ENCODE data around the gene SIN3B. TPM values are rescaled to one million over a fixed set of nuclear protein-coding genes. Genes with fewer than 3 reads are reported as not detected.
A peak's percentile ranks its signal among the peaks of the same experiment; 100 is the strongest.

SIN3B gene
- total RNA-seq, 1 donor from 2014 or later, result 44.0 TPM

DNA sequence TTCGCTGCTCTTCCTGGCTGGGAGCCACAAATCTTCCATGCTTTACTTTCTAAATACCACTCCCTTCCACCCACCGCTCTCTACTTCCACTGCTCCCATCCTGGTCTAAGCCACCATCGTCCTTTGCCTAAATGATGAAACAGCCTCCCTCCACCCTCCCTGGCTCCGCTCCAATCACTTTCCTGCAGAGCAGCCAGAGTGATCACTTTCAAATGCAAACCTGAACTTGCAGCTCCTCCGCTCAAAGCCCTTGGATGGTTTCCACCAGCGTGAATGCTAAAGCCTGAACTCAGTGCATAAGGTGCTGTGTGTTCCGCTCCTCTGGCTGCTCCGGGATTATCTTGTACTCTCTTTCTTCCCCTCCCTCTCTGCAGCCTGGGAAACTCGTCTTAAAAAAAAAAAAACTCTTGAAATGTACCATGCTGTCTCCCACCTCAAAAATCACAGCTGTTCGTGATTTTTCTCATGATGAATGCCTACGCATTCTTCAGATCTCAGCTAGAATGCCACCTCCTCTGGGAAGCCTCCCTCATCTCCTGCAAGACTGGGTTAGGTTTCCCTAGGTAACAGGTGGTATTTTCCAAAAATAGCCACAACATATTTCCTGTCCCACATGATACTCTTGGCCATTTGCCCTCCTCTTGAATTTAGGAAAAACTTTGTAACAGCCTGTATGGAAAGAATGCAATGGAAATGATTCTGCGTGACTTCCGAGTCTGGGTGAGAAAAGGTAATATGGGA lies 3.7 kb upstream of the SIN3B start:
- peak; percentile 34 to 93 for DNase-seq (ENCODE audit: low read depth in 2 of 2)

GRCh38 chr19:16829822-16830289 lies 658 bp downstream of the SIN3B start:
- peak in 1 of 2 donors; percentile 16 for DNase-seq (ENCODE audit: low read depth in 2 of 2)

DNA sequence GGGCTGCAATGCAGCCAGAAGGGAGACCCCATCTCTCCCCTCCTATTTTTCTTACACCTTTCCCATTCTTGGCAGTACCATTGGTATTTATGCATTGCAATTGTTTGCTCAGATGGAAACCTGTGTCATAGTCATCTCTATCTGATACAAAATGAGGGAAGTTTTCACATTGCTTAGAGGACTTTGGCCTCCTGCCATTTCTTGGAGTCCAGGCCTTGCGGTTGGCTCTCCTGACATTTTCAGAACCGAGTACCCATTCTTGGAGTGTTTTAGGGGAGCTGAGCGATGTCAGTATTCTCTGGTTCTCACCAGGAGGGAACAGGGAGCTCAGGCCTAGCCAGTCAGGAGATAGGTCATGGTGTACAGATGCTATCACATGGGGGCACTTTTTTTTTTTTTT lies 1.5 kb downstream of the SIN3B start:
- peak in 1 of 2 donors; percentile 27 for DNase-seq (ENCODE audit: low read depth in 2 of 2)

DNA sequence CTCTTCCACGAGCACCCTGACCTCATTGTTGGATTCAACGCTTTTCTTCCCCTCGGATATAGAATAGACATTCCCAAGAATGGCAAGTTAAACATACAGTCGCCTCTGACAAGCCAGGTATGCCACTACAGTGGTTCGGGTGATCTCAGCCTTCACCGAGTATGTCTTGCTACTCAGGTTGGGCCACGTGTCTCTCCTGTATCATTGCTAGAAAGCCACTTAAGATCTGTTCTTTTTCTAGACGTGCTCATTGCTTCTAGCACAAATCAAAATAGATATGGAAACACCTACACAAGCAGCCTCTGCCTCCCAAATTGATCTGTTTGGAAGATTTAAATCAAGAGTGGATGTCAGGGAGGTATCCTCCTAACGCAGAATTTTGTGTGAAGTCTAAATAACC lies 2.3 kb downstream of the SIN3B start:
- no peak for DNase-seq (ENCODE audit: low read depth in 2 of 2)

- peak in 1 of 2 donors; percentile 40 for DNase-seq (ENCODE audit: low read depth in 2 of 2)
Observed at GRCh38 chr19:16834747-16835146, 5.5 kb downstream of the SIN3B start.

DNA sequence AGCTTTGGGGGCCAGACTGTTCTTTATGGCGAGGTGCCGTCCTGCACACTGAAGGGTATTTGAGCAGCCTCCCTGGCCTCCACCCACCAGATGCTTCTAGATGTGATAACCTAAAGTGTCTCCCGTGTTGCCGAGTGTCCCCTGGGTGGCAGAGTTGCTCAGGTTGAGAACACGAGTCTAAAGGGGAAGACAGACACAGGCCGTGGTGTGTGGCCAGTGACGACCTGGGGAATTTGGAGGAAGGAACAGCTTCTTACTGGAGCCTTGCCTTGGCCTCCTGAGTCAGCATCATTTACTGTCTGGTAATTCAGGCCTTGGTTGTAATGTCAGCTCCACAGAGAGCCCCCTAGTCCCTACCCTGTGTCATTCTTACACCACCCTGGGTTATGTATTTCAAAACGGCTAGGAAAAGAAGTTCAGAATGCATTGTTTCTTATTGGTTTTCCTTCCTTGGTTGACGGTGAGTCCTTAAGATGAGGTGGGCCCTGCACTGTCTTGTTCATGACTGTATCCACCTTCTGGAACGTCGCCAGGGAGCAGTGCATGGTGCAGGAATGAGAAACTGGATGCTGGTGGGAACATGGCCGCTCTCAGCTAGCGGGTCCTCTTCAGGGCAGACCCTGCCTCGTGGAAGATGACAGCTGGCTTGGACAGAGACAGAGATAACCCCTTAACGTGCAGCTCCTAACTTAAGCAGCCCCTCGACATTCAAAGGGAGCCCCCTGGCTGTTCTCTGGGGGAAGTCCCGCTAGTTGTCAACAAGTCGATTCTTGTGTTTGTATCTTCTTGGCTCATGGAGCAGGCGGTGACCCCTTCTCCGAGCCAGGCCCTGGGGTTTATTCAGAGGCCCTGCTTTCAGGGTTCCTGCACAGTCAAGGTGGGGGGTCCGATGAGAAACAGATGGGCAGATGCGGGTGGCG lies 7.2 kb downstream of the SIN3B start:
- peak; percentile 34 to 53 for DNase-seq (ENCODE audit: low read depth in 2 of 2)

- DNase-seq (ENCODE audit: low read depth in 2 of 2), result no peak
Observed at GRCh38 chr19:16837035-16837362, 7.8 kb downstream of the SIN3B start.

- DNase-seq (ENCODE audit: low read depth in 2 of 2), result no peak
Observed at GRCh38 chr19:16841391-16841926, 12.3 kb downstream of the SIN3B start.

DNA sequence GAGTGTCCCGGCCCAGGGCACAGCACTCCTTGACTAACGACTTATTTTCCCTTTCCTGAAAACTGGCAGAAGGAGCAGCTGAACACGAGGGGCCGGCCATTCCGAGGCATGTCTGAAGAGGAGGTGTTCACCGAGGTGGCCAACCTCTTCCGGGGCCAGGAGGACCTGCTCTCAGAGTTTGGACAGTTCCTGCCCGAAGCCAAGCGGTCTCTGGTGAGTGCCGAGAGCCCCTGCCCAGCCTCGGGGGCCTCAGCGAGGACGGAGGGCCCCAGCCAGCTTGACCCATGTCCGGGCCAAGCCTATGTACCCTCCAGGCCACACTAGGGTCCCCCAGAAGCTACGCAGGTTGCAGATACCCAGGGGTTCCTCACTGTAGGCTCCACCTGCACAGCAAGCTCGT lies 17.7 kb downstream of the SIN3B start:
- DNase-seq (ENCODE audit: low read depth in 2 of 2), result no peak

- no peak for DNase-seq (ENCODE audit: low read depth in 2 of 2)
Observed at GRCh38 chr19:16847430-16847829, 18.2 kb downstream of the SIN3B start.

DNA sequence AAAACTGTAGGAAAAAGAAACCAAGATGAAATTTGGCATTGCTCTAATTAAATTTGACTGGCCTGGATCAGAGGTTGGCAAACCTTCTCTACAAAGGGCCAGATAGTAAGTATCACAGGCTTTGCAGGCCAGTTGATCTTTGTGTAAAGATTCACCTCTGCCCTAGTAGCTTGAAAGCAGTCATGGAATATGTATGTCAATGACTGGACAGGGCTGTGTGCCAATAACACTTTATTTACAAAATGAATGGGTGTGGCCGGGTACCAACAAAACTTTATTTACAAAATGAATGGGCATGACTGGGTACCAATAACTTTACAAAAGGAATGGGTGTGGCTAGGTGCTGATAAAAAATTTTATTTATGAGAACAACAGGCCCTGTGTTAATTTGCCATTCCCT lies 20.0 kb downstream of the SIN3B start:
- DNase-seq (ENCODE audit: low read depth in 2 of 2), result peak in 1 of 2 donors; percentile 42

DNA sequence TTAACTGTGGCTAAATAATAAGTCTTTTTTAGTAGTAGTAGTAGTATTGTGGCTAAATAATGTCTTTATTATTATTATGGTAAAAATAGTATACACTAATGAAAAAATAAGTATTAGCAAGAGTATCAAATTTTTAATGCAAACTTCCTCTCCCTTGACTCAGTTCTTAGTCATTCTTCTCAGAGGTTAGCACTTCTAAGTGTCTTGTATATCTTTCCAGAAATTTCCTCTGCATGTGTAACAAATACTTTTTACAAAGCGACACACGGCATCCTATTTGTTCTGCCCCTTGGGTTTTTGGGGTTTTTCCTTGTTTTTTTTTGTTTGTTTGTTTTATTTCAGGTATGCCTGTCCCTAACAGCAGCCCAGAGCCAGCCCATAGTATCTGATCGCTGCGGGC lies 20.9 kb downstream of the SIN3B start:
- DNase-seq (ENCODE audit: low read depth in 2 of 2), result no peak

- DNase-seq (ENCODE audit: low read depth in 2 of 2), result no peak
Observed at GRCh38 chr19:16851031-16851712, 22.0 kb downstream of the SIN3B start.

- DNase-seq (ENCODE audit: low read depth in 2 of 2), result no peak
Observed at GRCh38 chr19:16853066-16853465, 23.9 kb downstream of the SIN3B start.

- peak; percentile 27 to 50 for DNase-seq (ENCODE audit: low read depth in 2 of 2)
Observed at GRCh38 chr19:16856091-16856490, 26.9 kb downstream of the SIN3B start.

DNA sequence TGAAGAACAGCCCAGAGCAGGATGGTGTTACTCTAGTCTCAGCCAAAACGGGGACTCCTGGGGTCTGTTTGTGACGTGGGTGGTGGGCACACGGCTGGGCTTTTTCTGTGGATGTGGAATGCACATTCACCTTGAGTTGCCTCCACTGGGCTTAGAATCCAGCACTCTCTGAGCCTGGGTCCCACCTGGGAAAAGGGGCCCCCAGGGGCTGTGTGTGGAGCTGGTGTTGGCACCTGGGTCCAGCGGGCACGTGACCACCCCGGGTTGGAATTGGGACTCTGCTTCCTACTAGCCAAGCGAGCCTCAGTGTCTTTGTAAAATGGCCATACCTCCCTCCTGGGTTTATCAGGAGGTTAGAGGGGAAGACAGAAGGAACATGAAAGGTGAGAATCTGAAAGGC lies 30.4 kb downstream of the SIN3B start:
- no peak for DNase-seq (ENCODE audit: low read depth in 2 of 2)

DNA sequence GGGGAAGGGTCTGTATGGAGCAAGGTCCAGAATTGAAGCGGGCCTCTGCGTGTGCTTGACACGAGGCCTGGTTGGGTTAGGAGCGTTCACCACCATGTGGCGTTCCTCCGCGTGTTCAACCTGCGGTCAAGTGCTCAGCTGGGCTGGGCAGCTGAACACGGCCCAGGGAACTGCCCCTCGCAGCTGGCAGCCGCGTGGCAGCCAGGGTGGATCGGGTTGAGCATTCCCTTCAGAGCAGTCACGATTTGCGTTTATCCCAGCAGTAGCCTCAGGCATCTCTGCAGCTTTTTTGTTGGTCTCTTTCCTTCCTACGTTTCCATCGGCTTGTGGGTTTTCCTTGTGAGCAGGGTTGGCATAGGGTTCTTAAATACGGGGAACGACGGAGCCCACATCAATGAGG lies 30.9 kb downstream of the SIN3B start:
- no peak for DNase-seq (ENCODE audit: low read depth in 2 of 2)

DNA sequence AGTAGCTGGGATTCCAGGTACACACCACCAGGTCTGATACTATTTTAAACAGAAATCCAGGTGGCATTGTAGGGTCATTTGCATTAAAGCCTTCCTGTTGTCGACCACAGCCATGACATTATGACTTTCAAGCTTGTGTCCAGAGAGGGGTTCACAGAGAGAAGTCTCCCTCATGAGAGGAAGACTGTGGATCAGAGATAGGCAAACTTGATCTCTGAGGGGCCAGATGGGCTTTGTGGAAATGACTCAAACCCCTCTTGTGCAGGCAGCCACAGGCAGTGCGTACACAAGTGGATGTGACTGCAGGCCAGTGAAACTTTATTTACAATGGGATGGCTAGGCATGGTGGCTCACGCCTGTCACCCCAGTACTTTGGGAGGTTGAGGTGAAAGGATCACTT lies 31.8 kb downstream of the SIN3B start:
- no peak for DNase-seq (ENCODE audit: low read depth in 2 of 2)

- no peak for DNase-seq (ENCODE audit: low read depth in 2 of 2)
Observed at GRCh38 chr19:16861834-16862233, 32.6 kb downstream of the SIN3B start.

DNA sequence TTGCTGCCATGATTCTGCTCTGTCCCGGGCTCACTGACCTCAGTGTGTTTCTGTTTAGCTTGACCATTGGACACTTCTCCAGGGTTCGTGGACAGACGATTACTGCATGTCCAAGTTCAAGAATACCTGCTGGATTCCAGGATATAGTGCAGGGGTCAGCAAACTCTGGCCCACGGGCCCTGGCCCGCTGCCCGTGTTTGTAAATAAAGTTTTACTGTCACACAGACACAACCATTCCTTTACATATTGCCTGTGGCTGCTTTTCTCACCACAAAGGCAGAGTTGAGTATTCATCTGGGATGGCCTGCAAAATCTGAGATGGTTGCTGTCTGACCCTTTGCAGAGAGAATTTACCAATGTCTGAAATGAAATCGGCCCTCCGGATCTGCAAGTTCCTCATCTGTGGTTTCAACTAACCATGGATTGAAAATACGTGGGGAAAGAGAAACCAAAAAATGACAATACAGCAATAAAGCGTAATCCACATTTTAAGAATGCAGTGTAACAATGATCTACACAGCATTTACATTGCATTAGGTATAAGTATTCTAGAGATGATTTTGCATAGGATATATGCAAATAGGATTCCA lies 33.7 kb downstream of the SIN3B start:
- DNase-seq (ENCODE audit: low read depth in 2 of 2), result no peak

GRCh38 chr19:16867211-16867610 lies 38.0 kb downstream of the SIN3B start:
- DNase-seq (ENCODE audit: low read depth in 2 of 2), result no peak

Data from lung microvascular endothelial cell (primary cell).